LHCN-M2 (cell line): Measurements from ENCODE around the gene HOXC6. TPM values are rescaled to one million over a fixed set of nuclear protein-coding genes. Genes with fewer than 3 reads are reported as not detected.

Source experiments
- DNase-seq: peaks from one replicate; pipeline ENCODE4 v3.0.0-alpha.2; 2012; ENCODE audit warnings: low read depth
- polyA plus RNA-seq: library from polyadenylated mRNA; unstranded; fragments of >200 nt; gene quantifications from one replicate; pipeline ENCODE4 v1.2.1, GENCODE V29; 2012; ENCODE audit warnings: missing spikeins
- total RNA-seq: library from RNA; depleted of rRNA; stranded (reverse); fragments of >200 nt; gene quantifications from 2 replicates; pipeline ENCODE4 v1.2.3, GENCODE V29; 2014; rRNA removed

The HOXC6 gene
- total RNA-seq, result 5.3 and 5.6 TPM in 2 replicates
- 24.5 TPM for polyA plus RNA-seq

DNA sequence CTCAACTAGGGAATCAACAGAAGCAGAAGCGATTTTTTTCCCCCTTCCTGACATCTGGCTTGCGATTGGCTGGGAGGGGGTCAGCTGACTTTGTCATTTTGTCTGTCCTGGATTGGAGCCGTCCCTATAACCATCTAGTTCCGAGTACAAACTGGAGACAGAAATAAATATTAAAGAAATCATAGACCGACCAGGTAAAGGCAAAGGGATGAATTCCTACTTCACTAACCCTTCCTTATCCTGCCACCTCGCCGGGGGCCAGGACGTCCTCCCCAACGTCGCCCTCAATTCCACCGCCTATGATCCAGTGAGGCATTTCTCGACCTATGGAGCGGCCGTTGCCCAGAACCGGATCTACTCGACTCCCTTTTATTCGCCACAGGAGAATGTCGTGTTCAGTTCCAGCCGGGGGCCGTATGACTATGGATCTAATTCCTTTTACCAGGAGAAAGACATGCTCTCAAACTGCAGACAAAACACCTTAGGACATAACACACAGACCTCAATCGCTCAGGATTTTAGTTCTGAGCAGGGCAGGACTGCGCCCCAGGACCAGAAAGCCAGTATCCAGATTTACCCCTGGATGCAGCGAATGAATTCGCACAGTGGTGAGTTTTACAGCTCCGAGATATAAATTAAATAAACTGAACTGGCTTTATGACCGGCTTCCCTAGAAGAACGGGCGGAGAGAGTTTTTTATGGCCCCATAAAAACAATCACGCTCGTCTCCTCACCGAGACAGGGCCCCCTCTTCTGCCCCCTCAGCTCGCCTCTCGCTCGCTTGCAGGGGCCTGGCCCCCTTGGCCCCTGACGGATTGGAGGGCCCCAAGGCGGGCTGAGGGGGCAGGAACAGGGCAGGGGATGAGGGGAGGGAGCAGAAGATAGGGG, at the start of gene HOXC6:
Gene HOXC6, plus strand, starts transcription at position 127 of the 888 bp plus-strand sequence. Its CDS starts 82 bp downstream, at position 209.
- peak; percentile 72 for DNase-seq

DNA sequence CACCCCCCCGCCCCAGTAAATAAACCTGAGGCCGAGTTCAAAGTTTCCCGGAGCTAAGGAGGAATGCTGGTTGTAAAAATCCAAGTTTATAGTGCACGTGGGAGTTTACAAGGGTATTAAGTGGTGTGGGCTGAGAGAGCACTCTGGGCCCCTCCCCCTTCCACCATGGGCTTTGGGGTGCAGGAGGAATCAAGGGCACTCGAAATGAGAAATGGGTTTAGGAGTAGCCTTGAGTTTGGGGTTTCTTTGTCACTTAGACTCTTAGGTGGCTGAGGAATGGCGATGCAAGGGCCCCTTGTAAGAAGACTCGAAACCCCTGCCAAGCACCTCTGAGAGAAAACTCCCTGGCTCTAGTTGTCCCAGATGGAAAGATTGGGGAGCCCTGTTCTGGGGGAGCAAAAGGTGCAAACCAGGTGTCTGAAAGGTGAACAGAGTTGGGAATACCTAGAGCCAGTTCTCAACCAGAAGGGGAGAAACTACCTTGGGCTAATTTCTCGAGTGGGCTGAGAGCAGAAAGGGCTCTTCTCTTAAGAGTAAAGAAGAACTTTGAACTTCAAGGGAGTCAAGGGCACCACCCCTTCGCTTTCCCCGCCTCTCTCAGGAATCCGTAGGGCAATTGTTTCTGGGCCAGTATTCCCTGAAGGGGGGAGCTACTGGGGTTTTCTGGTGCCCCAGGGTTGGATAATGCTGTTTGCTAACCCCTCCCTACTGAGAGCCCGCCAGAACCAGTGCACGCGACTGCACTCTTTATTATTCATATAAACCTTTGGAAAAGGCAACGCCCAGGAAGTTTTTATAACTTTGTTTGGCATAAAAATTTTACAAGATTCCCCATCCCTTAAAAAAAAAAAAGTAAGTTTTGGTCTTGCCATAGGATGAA, 49.5 kb upstream of the HOXC6 start:
- no peak for DNase-seq

DNA sequence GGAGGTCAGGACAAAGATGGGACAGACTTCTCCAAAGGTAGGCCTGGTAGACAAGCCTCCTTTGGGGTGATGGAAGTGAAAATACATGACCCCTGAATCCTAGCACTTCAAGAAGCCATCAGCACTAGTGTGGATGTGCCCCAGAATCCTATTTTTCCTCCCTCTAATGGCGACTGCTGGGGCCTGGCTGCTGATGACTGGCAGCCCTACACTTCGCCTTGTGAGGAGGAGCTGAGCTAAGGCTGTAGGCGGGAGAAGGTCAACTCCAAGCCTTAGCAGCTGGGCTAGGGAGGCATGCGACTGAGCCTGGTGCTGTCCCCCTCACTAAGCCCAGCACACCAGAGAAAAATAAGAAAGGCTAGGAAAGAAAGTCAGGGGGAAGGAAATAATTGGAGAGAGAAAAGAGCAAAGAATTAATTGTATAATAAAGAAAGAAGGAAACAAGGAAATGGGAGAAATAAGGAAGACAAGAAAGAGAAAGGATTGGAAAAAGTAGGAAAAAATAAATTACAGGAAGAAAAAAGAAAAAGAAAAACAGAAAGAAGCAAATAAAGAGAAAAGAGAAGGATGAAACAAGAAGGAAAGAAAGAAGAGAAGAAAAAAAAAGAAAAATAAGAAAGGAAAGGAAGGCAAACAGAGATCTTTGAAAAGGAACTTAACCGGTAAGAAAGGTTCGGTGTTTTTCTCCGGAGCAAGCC, 48.0 kb upstream of the HOXC6 start:
- DNase-seq, result no peak

DNA sequence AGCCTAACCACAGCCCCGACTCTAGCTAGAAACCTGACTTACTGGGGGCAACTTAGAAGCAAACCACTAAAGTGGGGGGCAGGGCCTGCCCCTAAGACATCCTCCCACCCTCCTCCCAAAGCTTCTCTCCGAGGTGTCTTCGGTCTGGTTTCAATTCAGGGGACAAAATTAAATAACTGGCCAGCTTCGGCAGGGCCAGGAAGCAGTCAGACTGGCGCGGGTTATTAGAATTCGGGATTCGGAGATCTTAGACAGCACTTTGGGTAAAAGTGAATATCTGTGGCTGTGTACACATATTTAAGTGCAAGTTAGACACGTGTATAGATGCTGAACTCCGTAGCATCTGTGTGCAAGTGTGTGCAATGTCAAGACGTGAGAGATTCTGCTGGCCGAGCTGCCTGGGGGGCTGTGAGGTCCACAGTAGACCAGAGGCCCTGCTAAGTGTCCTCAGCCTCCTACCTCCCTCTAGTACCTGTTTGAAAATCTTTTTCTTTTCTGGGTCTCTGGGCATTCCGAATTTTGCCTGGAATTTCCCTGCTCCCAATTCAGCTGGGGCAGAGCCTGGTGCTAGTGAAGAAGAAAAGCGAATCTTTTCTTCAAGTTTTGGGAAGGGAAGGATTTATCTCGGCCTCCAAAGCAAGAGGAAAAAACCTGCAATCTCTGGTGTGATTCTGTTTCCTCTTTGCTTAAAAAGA, 47.3 kb upstream of the HOXC6 start:
- no peak for DNase-seq

DNA sequence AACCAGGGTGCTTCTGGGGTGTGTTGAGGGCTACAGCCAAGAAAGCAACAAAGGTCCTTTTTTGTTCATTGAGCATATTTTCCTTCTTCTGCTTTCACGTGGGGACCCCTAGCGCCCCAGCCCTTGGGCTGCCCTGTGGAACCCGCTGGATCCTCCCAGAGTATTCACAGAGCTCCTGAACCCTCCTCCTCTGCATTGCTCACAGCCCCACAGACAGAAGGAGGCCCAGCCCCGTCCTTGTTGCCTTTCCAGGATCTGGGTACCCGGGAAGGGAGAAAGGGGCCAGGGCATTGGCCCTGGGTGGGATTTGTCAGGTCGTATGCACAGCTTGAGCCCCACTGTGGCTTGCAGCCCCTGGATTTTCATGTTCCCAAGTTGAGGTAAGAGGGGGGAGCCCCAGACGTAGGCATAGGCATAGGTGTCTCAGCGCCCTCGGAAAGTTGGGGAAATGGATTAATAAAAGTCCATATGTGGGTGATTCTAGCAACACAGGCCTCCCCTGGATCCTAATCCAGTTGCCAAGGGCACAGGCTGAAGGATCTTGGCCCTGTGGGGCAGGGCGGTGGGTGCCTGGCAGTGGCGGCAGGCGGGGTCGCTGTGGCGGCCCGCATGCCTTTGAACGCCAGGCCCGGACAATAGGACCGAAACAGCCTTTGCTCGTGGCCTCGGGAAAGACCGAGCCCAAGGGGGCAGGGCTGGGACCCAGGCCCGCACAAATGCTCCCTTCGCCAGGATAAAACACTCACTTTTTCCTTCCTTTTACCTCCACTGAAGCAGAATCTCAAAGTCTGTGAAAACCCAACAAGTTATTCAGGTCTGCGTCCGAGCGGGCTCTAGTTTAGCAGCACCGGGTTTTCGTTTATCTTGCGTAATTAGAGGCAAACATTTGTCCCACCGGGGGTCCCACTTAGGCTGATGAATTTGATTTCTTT, 46.3 kb upstream of the HOXC6 start:
- DNase-seq, result no peak

DNA sequence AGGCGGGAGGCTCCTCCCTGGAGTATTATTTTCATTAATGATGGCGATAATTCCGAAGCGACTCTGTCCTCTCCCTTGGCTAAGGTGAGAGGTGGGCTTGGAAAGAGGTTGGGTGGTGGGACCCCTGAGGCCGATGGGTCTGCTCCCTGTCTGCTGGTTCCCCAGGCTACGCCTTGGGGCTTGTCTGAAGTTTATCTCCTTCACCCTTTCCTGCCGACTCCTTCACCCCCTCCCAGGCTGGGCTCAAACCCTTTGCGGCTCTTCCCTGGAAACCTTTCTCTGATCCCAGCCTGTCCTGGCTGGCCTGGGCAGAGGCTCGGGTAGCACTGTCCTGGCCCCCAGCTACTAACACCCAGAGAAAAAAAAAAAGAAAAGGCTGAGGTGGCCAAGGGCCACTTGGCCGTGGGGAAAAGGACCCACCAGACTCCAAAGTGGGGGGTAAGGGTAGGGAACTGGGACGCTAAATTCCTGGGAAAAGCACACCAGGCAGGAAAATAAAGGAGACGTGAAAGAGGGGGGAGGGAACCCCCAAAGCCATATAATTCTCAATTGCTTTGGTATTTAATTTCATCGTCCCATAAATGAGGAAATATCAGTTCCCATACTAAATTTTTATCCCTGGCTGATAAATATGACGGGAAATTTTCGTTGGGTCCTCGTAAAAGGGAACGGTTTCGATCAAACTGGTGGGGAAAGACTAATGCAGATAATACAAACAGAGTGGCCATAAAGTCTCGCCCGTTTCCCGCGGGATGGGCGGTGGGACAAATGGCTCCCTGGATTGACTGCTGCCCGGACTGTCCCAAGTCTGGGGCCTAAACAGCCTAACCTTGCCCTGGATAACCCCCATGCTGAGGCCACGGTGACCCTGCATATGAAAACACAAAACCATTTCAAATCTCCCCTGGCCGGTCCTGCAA, 45.3 kb upstream of the HOXC6 start:
- DNase-seq, result no peak

DNA sequence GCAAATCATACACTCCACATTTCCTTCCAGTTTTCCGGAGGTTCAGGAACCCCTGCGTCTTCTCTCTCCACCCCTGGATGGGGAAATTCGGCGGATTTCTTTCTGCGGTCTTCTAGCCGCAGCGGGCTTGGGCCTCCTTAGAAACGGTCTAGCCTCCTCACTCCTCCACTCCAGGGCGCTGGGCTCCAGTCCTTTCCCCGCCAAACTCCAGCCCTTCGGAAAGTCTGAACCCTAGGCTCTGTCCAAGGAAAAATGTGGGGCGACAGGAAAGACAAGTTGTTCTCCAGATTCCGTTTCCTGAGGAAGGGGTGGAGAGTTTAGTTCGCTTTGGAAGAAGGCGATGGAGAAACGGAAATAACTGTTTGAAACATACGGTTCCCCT, 44.7 kb upstream of the HOXC6 start:
- no peak for DNase-seq

DNA sequence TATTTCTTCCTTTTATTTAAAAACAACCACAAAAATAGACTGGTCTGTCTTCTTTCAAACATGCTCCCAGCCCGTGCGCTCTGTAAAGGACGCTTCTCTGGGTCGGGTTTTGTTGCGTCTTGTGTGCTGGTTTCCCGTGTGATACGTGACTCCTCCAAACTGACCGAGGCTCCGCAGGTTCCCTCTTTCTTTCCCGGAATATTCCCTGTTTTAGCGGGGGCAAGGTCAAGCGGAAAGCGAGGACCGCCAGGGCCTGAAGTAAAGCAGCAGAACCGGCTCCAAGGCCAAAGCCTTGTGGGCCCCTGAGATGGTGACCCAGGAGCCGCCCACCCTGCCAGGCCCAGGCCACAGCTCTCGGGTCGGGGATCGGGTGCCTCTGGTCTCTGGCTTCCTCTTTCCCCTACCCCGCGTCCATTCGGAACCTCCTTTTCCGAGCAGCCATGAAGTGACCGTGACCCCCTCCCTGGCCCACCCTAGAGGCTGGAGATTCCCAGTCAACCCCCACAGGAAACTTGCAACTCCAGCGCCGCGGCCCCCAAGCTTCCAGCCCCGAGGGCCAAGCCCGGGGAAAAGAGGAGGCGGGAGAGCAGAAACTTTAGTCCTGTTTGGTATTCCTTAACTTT, 44.2 kb upstream of the HOXC6 start:
- no peak for DNase-seq

DNA sequence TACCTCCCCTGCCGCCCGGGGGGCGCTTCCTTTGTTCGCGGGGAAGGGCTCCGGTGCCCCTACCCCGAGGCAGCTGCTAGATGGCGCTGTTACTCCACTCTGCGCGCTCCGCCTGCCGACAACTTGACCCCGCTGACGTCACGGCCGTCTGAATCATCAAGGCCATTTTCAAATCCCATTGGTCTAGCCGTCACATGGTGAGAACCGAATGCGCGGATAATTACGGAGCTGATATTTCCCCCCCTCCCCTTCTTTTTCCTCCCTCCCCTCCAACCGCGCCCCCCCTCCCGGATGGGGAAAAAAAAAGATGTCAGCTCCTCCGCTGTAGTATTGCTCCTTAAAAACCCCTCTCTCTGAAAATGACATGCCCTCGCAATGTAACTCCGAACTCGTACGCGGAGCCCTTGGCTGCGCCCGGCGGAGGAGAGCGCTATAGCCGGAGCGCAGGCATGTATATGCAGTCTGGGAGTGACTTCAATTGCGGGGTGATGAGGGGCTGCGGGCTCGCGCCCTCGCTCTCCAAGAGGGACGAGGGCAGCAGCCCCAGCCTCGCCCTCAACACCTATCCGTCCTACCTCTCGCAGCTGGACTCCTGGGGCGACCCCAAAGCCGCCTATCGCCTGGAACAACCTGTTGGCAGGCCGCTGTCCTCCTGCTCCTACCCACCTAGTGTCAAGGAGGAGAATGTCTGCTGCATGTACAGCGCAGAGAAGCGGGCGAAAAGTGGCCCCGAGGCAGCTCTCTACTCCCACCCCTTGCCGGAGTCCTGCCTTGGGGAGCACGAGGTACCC, 43.1 kb upstream of the HOXC6 start, which contains the start of gene HOXC10:
Gene HOXC10, plus strand, starts transcription at position 246 of the 791 bp plus-strand sequence. Its CDS starts 114 bp downstream, at position 360.
- DNase-seq, result peak; percentile 95

DNA sequence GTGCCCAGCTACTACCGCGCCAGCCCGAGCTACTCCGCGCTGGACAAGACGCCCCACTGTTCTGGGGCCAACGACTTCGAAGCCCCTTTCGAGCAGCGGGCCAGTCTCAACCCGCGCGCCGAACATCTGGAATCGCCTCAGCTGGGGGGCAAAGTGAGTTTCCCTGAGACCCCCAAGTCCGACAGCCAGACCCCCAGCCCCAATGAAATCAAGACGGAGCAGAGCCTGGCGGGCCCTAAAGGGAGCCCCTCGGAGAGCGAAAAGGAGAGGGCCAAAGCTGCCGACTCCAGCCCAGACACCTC, 42.6 kb upstream of the HOXC6 start:
- DNase-seq, result no peak

DNA sequence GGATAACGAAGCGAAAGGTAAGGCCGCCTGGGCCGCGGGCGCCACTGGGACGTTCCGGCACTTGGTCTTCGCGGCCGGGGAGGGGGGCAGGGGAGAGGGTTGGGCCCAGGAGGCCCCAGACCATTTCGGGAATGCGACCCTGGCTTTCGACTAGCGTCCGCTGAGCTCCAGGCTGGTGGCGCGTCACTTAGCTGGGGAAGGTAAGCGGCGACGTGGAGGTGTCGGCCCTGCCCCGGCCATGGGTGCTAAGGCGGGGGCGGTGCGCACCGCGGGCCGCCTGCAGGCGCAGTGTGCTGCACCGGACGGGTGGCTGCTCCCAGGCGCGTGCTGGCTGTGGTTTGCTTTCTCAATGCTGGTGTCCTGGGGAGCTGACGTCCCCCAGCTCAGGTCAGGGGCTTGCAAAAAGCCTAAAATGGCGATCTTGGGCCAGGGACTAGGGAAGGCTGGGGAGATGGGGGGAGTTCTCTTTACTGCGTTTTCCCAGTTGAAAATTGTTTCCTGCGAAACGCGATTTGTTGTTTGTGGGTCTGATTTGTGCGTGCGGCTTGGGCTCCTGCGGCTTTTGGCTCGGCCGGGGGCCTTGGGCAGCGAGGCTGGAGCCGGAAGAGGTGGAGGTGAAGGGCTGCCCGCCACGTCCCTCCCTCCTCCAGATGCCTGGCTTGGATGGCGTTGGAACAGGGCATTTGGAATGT, 42.1 kb upstream of the HOXC6 start:
- DNase-seq, result peak; percentile 36

DNA sequence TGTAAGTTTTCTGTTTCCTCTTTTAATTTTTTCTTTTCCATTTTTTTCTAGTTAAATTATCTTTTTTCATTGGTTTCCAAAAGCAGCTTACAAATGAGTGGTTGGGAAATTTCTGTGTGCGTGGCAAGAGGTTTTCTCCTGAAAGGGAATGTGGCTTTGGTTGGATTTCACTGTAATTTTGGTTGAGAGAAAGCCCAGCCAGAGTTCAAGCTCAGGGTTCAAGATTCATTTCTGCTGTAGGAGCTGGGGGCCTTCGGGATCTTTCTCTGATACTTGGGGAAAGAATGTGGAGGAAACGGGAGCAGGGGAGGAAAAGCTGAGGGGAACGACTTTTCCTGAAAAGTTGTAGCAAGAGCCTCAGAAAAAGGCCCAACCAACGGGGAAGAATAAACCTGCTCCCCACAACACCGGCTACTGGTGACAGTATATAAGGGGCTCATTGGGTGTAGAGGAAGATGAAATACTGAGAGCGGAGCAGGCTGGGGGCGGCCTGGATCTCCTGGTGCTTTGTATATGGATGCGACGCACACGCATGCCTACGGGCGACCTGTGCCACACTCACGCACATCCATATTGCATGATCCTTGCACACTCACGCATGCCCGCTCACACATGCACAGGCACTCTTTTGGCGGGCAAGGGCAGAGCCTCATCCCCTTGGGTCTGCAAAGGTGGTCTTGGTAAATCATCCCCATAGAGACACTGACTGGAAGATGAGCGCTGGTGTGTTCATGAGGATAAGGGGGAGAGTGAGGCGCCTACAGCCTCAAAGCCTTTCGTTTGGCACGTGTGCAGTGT, 41.4 kb upstream of the HOXC6 start:
- no peak for DNase-seq

DNA sequence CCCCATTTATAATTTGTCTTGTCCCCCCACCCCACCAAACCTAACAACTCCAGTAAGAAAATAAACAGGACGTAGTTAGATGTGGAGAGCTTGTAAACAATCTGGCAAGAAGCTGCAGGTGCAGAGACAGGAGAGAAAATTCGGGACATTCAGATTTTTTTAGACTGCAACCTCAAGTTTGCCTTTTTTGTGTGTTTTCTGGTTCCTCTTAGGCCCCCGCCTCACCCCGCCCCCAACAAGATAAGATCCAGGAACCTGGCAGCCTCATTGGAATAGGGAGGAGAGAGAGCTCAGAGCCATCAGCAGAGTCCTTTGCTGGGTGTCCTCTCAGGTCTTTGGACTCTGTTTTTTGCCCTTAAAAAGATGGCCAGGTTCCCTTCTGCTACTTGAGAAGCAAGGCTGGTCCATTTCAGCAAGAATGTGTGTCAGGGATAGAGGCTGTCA, 40.4 kb upstream of the HOXC6 start:
- DNase-seq, result no peak

DNA sequence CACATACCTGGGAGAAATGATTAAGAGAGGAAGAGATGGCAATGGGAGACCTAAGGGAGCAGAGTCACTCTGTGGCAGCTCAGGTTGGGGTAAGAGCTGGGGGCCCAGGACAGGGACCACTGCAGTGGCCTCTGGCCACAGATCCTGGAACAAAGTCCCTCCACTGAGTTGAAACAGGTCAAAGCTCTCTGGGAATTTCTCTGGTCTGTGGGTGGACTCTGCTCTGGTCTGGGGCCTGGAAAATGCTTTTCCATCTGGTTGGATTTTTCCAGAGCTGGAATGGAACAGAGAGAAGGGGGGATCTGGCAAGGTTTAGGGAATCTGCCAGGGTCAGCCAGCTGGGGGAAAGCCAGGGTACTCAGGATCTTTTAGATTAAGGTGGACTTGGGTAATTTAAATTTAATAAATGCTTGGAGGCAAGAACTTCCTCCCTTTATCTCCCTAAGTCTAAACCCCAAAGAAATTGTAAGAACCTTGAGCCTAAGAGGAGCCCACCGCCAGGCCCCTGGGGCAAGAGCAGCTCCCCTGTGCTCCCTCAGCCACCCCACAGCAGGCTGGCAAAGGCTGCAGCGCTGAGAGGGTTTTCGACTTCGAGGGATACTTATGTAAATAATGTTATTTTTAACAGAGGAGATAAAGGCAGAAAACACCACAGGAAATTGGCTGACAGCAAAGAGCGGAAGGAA, 39.6 kb upstream of the HOXC6 start:
- no peak for DNase-seq
